Activated B cell treated with CpG ODN at 0.5 μM for 24 hours (primary cell): ENCODE data around the gene WNT8A. TPM values are rescaled to one million over a fixed set of nuclear protein-coding genes. Genes with fewer than 3 reads are reported as not detected.

Experiments
- ATAC-seq: fragments of 200-7000 bp; cut with Tn5 transposase; one replicate; pipeline ENCODE4 v1.10.0; 2021; ENCODE audit warnings: low read depth, mild to moderate bottlenecking, moderate library complexity
- CTCF ChIA-PET: fragments of 350-600 bp; sonication (Branson Sonifier 250); formaldehyde crosslinking; loops from one replicate; lab custom pipeline; 2021; ENCODE audit warnings: antibody characterized with exemption; lab: Charles Lee
- POLR2A ChIA-PET: fragments of 350-600 bp; sonication (Branson Sonifier 250); formaldehyde crosslinking; loops from one replicate; lab custom pipeline; 2021; ENCODE audit warnings: antibody characterized with exemption; lab: Charles Lee
- DNase-seq: peaks from one replicate; pipeline ENCODE4 v3.0.0; 2022
- H3K27ac Mint-ChIP-seq: one replicate; pipeline ENCODE4 v1.8.0; 2020; ENCODE audit warnings: mixed read lengths
- H3K27me3 Mint-ChIP-seq: one replicate; pipeline ENCODE4 v1.8.0; 2021; ENCODE audit warnings: mixed read lengths
- H3K36me3 Mint-ChIP-seq: one replicate; pipeline ENCODE4 v1.8.0; 2021; ENCODE audit warnings: low read depth, mixed read lengths
- H3K4me1 Mint-ChIP-seq: one replicate; pipeline ENCODE4 v1.8.0; 2021; ENCODE audit warnings: mixed read lengths
- H3K4me3 Mint-ChIP-seq: one replicate; pipeline ENCODE4 v1.8.0; 2020; ENCODE audit warnings: mild to moderate bottlenecking, mixed read lengths
- H3K9me3 Mint-ChIP-seq: one replicate; pipeline ENCODE4 v1.8.0; 2020; ENCODE audit warnings: mixed read lengths
- intact Hi-C: fragments of 100-400 bp; cut with micrococcal nuclease; formaldehyde crosslinking; loops from one replicate; pipeline ENCODE4 v1.15.1; 2024
- total RNA-seq: library from RNA; stranded (reverse); gene quantifications from 2 replicates; pipeline ENCODE4 v1.2.3, GENCODE V29; 2022
- TF ChIP-seq, protein P1 (sequence below): fragments of 200-600 bp; IDR thresholded peaks from one replicate; pipeline ENCODE4 v1.8.0; 2022; ENCODE audit warnings: antibody characterized with exemption, mild to moderate bottlenecking

WNT8A gene
- total RNA-seq, 1 donor from 2014 or later: not detected

GRCh38 chr5:138054847-138055558, 28.8 kb upstream of the WNT8A start:
- ATAC-seq (no peak), DNase-seq (no peak)
- no peaks in the 10 kb centered on the region for H3K36me3 Mint-ChIP-seq
- H3K27me3 Mint-ChIP-seq: no peaks in the 10 kb centered on the region
- H3K4me1 Mint-ChIP-seq: peaks cover 2% of the 10 kb centered on the region
- ChIA-PET POLR2A (interaction anchor here (0.6 kb wide), 2 partner anchors 20 to 25 kb away, joined by 4 to 8 read pairs; no protein-coding TSS in a partner anchor), CTCF (interaction anchor here (2.0 kb wide), 1 partner anchor 19 kb away, joined by 9 read pairs; no protein-coding TSS in a partner anchor)
- H3K9me3 Mint-ChIP-seq: no peaks in the 10 kb centered on the region
- H3K4me3 Mint-ChIP-seq: no peak overlapping the region
- TF ChIP-seq, protein P1, sequence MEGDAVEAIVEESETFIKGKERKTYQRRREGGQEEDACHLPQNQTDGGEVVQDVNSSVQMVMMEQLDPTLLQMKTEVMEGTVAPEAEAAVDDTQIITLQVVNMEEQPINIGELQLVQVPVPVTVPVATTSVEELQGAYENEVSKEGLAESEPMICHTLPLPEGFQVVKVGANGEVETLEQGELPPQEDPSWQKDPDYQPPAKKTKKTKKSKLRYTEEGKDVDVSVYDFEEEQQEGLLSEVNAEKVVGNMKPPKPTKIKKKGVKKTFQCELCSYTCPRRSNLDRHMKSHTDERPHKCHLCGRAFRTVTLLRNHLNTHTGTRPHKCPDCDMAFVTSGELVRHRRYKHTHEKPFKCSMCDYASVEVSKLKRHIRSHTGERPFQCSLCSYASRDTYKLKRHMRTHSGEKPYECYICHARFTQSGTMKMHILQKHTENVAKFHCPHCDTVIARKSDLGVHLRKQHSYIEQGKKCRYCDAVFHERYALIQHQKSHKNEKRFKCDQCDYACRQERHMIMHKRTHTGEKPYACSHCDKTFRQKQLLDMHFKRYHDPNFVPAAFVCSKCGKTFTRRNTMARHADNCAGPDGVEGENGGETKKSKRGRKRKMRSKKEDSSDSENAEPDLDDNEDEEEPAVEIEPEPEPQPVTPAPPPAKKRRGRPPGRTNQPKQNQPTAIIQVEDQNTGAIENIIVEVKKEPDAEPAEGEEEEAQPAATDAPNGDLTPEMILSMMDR: no peak
- intact Hi-C loops: no loop called here
- H3K27ac Mint-ChIP-seq: no peak overlapping the region

DNA sequence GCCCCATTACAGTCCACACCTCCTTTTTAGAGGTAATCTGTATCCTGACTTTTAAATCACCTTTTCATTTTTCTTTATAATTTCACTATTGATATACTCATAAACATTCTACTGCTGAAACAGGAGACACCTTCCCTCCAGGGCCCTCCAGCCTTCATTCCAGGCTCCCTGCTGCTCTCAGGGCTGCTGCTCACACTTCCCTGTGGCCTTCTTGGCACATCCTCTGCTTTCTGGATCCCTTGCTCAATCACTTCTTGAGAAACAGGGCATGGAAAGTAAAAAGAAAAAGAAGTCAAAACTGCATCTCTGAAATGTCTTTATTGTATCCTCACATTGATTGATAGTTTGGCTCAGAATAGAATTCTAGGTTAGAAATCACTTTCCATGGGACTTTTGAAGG, 19.3 kb upstream of the WNT8A start:
- Mint-ChIP-seq H3K9me3 (no peaks in the 10 kb centered on the region), H3K27ac (no peak overlapping the region), H3K4me3 (no peak overlapping the region), H3K36me3 (no peaks in the 10 kb centered on the region), H3K27me3 (no peaks in the 10 kb centered on the region), H3K4me1 (peaks cover 5% of the 10 kb centered on the region)
- ChIA-PET CTCF (interaction anchor here (1.0 to 8.1 kb wide), 5 partner anchors 13 to 285 kb away, joined by 3 to 144 read pairs (median 5); partner anchors contain the start of gene FAM13B), POLR2A (no interaction called here)
- intact Hi-C loops: no loop called here
- TF ChIP-seq, protein P1: no peak
- DNase-seq (no peak), ATAC-seq (no peak)

DNA sequence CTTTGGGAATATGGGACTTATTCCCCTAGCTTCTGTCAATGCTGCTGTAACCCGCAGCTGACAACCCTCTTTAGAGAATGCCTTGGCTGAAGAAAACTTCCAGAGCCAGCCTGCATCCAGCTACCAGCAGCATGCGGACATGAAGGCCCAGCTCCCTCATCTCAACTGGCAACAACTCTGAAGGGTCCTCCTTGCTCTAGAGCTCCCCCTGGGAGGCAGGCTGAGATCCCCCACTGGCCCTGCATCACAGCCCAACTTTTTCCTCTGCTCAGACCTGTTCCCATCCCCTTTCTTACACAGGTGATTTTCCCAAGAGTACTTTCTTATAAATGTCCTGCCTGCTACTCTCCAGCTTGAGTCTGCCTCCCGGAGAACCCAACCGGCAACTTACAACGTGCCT, 18.7 kb upstream of the WNT8A start:
- Mint-ChIP-seq H3K4me3 (no peak overlapping the region), H3K36me3 (no peaks in the 10 kb centered on the region), H3K9me3 (no peaks in the 10 kb centered on the region), H3K4me1 (peaks cover 5% of the 10 kb centered on the region), H3K27me3 (no peaks in the 10 kb centered on the region), H3K27ac (no peak overlapping the region)
- ChIA-PET POLR2A (no interaction called here), CTCF (interaction anchor here (0.6 to 8.1 kb wide), 6 partner anchors 12 to 436 kb away, joined by 3 to 144 read pairs (median 4); partner anchors contain the start of gene FAM13B)
- TF ChIP-seq, protein P1: no peak
- intact Hi-C loops: no loop called here
- DNase-seq (no peak), ATAC-seq (no peak)

- no peaks in the 10 kb centered on the region for H3K36me3 Mint-ChIP-seq
- POLR2A ChIA-PET: no interaction called here
Observed at GRCh38 chr5:138067945-138068344, 15.9 kb upstream of the WNT8A start.

More at GRCh38 chr5:138067945-138068344, 15.9 kb upstream of the WNT8A start:
- Mint-ChIP-seq H3K27me3 (no peaks in the 10 kb centered on the region), H3K9me3 (no peaks in the 10 kb centered on the region), H3K27ac (no peak overlapping the region), H3K4me3 (no peak overlapping the region), H3K4me1 (peaks cover 5% of the 10 kb centered on the region)
- CTCF ChIA-PET: interaction anchor here (1.0 to 8.1 kb wide), 8 partner anchors 10 to 438 kb away, joined by 3 to 144 read pairs (median 10); partner anchors contain the start of gene FAM13B
- intact Hi-C loops: loop anchor here (1.0 kb wide), 3 partner anchors 32 to 439 kb away; no protein-coding TSS in a partner anchor
- DNase-seq: no peak
- TF ChIP-seq, protein P1: no peak
- no peak for ATAC-seq
